Activated CD4-positive, alpha-beta T cell treated with anti-CD3 and anti-CD28 coated beads, Interleukin-2, amount 50 U/mL, for 4 hours (primary cell): Measurements from ENCODE around the gene NEDD9.

ENCODE experiments used
- DNase-seq, 2 experiments: peaks; one replicate each; pipeline ENCODE4 v3.0.0-alpha.2; 2020

The NEDD9 gene, protein sequence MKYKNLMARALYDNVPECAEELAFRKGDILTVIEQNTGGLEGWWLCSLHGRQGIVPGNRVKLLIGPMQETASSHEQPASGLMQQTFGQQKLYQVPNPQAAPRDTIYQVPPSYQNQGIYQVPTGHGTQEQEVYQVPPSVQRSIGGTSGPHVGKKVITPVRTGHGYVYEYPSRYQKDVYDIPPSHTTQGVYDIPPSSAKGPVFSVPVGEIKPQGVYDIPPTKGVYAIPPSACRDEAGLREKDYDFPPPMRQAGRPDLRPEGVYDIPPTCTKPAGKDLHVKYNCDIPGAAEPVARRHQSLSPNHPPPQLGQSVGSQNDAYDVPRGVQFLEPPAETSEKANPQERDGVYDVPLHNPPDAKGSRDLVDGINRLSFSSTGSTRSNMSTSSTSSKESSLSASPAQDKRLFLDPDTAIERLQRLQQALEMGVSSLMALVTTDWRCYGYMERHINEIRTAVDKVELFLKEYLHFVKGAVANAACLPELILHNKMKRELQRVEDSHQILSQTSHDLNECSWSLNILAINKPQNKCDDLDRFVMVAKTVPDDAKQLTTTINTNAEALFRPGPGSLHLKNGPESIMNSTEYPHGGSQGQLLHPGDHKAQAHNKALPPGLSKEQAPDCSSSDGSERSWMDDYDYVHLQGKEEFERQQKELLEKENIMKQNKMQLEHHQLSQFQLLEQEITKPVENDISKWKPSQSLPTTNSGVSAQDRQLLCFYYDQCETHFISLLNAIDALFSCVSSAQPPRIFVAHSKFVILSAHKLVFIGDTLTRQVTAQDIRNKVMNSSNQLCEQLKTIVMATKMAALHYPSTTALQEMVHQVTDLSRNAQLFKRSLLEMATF

DNA sequence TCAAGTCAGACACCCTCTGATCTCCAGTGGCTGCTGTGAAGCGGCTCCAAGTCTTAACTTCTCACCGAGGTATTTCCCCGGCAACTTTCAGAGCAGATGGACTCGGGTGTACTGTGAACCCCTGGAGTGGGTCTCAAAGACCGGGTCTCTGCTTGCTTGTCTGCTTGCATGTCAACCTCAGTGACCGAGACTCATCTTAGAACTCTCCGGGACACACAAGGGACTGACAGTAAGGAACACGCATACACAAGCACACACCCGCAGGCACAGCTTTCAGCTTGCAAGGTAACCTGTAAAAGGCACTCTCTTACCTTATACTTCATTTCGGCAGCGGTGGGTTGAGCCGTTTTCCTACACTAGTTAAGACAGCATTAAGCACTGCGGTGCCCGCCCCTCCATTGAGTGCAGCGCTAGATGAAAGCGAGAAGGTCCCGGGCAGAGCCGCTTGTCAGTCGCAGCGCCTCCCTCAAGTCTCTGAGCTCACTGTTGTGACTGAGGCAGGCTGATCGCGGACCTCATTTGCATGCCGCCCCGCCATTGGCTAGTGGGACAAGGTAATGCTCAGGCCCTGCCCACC lies at the start of gene NEDD9:
NEDD9 (minus strand) TSS at position 476 of the 577 bp plus-strand sequence; CDS start at position 323, 153 bp downstream.
- DNase-seq = peak; percentile 92 to 94

- DNase-seq = no peak
Measured at GRCh38 chr6:11282245-11282644, 49.8 kb upstream of the NEDD9 start.

GRCh38 chr6:11280394-11280793 lies 47.9 kb upstream of the NEDD9 start:
- DNase-seq = no peak

DNA sequence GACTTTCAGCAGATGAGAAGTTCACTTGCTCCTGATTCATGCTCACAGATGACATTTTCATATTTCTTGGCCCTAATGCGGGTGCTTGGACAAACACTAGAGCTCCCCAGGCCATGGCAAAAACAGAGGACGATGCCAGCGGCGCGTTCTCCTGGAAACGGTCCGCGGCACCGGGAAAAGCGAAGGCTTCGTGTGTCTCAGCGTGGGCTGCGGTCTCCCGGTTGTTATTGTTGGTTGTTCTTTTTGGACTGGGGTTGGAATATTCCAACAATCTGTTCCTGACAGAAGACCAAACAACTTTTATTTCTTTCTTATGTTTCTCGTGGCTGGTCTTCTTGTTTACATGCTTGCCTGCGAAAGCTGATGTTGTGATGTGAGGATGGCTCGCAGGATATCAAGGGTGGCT lies 46.8 kb upstream of the NEDD9 start:
- no peak for DNase-seq

- DNase-seq = no peak
Measured at GRCh38 chr6:11278207-11278559, 45.7 kb upstream of the NEDD9 start.

GRCh38 chr6:11277275-11278206 lies 45.1 kb upstream of the NEDD9 start:
- peak in 1 of 2 experiments; percentile 18 for DNase-seq

GRCh38 chr6:11276911-11277274 lies 44.4 kb upstream of the NEDD9 start:
- DNase-seq = no peak

GRCh38 chr6:11276228-11276627 lies 43.8 kb upstream of the NEDD9 start:
- DNase-seq = no peak

- DNase-seq = no peak
Measured at GRCh38 chr6:11275598-11275997, 43.1 kb upstream of the NEDD9 start.

GRCh38 chr6:11273406-11274065 lies 41.1 kb upstream of the NEDD9 start:
- no peak for DNase-seq

DNA sequence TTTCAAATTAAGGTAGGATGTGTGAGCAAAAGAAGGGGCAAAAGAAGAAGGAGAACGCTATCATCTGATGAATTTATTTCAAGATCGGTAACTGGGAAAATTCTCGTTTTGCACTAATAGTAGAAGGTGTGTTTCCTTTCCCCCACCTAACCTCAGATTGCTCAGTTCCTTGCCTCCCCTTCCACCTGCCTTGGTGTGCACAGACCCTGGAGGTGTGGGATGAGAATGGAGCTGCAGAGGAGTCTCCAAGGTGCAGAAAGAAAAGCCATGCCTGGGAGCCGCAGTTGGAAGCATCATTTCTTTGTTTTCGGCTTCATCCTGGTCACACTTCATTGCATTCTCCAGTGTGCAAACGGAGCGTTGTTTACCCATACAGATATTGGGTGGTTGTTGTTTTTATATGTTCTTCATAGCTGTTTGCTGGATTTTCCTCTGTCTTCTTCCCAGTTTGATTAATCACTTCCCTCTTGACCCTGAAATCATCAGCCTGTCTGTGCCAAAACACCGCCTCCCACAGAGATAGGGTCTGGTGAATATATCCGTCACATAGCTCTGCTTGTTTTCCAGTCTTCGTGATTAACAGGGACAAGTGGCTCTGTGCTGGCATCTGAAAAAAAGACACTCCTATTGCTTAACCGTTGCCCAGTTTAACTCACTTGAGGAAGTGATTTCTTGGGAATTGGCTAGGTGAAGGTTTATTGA lies 40.2 kb upstream of the NEDD9 start:
- no peak for DNase-seq

DNA sequence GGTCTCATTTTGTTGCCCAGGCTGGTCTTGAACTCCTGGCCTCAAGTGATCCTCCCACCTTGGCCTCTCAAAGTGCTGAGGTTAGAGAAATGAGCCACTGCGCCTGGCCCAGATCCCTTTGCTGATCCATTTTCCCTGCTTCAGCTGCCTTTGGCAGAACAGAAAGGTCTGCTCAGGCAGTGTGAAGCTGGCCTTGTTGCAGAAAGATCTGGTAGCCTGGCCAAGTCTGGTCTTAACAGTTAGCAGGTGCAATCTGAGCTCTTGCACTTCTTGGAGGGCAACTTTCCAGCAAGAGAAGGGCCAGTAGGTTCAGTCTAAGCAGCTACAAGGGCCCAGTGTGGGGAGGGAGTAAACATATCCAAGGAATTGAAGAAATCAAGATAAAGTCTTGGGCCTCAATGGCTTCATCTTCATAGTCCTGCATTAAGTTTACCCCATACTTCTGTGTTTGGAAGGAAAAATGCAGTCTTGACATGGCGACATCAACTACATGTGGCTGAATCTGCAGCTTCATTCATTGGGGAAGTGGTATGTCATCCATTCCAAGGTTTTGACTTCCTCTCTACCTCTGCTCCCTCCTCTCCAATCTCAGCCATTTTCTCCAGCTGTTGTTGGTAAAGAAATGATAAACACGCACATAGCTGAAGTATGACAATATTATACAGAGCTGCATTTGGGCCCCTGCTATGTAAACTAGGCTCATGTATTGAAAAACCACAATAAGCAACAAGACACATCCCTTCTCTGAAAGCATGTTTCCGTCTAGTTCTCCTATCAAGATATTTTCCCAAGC lies 39.0 kb upstream of the NEDD9 start:
- DNase-seq = no peak

DNA sequence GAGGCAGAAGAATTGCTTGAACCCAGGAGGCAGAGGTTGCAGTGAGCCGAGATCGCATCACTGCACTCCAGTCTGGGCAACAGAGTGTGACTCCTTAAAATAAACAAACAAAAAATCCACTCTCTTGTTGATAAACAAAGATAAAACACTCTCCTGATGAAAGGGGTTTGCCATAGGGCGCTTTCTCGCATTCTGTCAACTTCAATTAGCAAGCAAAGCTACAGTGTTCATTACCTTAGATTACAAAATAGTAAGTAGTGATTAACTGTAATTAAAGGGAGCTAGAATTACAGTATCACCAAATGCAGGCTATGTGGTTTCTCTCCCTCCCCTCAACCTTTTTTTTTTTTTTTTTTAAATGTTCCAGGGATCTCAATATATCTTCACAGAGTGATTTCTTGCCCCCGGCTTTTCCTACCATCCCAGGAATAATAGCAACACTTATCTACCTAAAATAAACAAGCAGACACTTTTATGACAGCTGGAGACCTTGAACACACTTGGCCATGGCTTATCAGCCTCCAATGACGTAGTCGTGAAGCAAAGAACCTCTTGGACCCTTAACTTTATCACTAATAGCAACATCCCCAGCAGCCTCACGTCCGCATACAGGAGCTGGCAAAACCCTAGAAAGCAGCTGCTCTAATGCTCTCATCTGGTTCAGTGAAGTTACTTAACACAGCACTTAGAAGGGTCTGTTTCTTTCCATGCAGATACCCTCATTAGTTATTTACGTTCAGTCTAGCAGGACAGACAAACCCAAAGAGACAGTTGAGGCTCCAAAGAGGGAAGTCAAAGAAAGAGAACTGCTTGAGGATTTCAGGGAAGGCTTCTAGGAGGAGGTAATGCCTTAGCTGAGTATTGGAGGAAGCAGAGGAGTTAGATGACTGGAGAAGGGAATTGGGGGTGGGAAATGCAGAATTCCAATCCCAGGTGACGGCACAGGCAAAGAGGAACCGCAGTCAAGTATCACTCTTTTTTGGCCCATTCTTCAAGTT lies 37.9 kb upstream of the NEDD9 start:
- no peak for DNase-seq

- no peak for DNase-seq
Measured at GRCh38 chr6:11268978-11269377, 36.5 kb upstream of the NEDD9 start.

DNA sequence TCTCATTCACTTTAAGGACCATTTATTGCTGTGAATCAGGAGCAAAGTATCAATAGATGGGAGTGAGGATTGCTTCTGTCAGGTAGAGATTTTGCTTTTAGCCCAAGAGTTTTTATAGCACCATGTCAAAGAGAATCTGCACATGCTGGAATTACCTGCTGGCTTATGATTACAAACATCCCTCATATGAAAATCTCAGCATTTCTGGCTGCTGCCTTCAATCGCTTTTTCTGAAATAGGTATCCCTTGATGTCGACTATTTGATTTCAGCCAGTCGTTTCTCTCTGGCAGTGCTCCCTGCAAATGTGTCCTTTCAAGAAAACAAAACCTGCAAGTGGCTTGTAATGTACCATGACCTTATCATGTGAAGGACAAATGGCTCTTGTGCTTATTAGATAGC lies 34.5 kb upstream of the NEDD9 start:
- DNase-seq = no peak

DNA sequence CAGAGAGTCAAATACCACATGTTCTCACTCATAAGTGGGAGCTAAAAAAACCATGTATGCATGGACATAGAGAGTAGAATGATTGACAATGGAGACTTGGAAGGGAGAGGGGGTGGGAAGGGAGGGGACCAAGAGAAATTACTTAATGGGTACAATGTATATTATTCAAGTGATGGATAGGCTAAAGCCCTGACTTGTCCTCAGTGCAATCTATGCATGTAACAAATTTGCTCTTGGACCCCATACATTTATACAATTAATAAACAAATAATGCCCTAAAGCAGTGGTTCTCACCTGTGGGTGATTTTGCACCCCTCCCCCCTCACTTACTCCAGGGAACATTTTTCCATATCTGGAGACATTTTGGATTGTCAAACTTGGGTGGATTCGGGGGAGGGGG lies 33.5 kb upstream of the NEDD9 start:
- DNase-seq = no peak

DNA sequence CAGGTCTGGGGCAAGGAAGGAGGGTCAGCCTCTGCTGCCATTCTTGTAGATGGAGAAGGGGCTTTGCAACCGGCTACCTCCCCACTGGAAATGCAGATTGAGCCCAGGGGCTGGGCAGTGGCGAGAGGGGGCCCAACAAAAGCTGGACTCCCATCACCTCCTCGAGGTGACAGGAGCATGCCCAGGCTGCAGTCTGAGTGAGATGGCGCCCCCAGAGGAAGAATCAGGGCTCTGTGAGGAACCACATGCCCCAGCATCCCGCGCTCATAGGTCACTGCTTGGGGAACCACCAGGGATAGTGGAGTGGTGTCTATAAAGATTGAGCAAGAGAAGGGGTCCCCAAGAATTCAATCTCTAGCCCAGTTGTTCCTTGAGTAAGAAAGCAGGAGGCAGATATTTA lies 31.6 kb upstream of the NEDD9 start:
- no peak for DNase-seq

- DNase-seq = no peak
Measured at GRCh38 chr6:11263291-11263775, 30.9 kb upstream of the NEDD9 start.

- DNase-seq = no peak
Measured at GRCh38 chr6:11262242-11262641, 29.8 kb upstream of the NEDD9 start.
